Bronchial epithelial cell (primary cell): ENCODE measurements around the gene BLTP3A. TPM values are rescaled to one million over a fixed set of nuclear protein-coding genes. Genes with fewer than 3 reads are reported as not detected.
"Not testable (repeated sequence)": the region's sequence is repeated elsewhere in the genome, so short reads cannot be mapped to it uniquely, and the experiment has no call there.

Experiments
- DNase-seq: peaks from one replicate; pipeline ENCODE4 v3.0.0-alpha.2; 2010; ENCODE audit warnings: low read depth
- FAIRE-seq: peaks from 2 replicates; lab custom pipeline; 2011; peaks lifted over from hg19 to GRCh38; lab: Jason Lieb, UNC
- H3K27me3 ChIP-seq: 2 replicates; pipeline ENCODE4 v1.5.1; 2011; ENCODE audit warnings: low read length; ENCODE audit not compliant: control insufficient read depth, insufficient read depth
- H3K36me3 ChIP-seq: 2 replicates; pipeline ENCODE4 v1.5.1; 2011; ENCODE audit warnings: low read length; ENCODE audit not compliant: control insufficient read depth, insufficient read depth
- H3K4me3 ChIP-seq: 2 replicates; pipeline ENCODE4 v1.5.1; 2011; ENCODE audit warnings: mild to moderate bottlenecking, low read depth, low read length, control low read depth
- CTCF ChIP-seq: IDR thresholded peaks from 2 replicates; pipeline ENCODE4 v1.5.1; 2011; ENCODE audit warnings: mild to moderate bottlenecking, moderate library complexity, low read length, control low read depth, inconsistent platforms; ENCODE audit not compliant: insufficient read depth, severe bottlenecking
- total RNA-seq: library from RNA; depleted of rRNA; stranded (reverse); fragments of >200 nt; gene quantifications from 2 replicates; pipeline ENCODE4 v1.2.1, GENCODE V29; 2014

BLTP3A gene
- total RNA-seq, 1 donor from 2014 or later: 8.2 TPM

- FAIRE-seq (no peak), DNase-seq (no peak)
- TF ChIP-seq CTCF: no peak
- H3K4me3 ChIP-seq: no peak overlapping the region
- no peaks in the 10 kb centered on the region for H3K27me3 ChIP-seq
- no peaks in the 10 kb centered on the region for H3K36me3 ChIP-seq
These were observed 6.2 kb downstream of the BLTP3A start for GRCh38 chr6:34798057-34798456.

- DNase-seq (no peak), FAIRE-seq (no peak)
- no peak overlapping the region for H3K4me3 ChIP-seq
- no peaks in the 10 kb centered on the region for H3K36me3 ChIP-seq
- TF ChIP-seq CTCF: no peak
- H3K27me3 ChIP-seq: no peaks in the 10 kb centered on the region
These were observed 7.7 kb downstream of the BLTP3A start for GRCh38 chr6:34799547-34799946.

GRCh38 chr6:34804543-34804942 is 12.7 kb downstream of the BLTP3A start:
- FAIRE-seq (no peak), DNase-seq (no peak)
- TF ChIP-seq CTCF: no peak
- Histone ChIP-seq H3K27me3 (no peaks in the 10 kb centered on the region), H3K36me3 (no peaks in the 10 kb centered on the region), H3K4me3 (no peak overlapping the region)

GRCh38 chr6:34805074-34805473 is 13.2 kb downstream of the BLTP3A start:
- FAIRE-seq, DNase-seq, H3K27me3 ChIP-seq, H3K36me3 ChIP-seq, H3K4me3 ChIP-seq: not testable (repeated sequence)

GRCh38 chr6:34806738-34807453 is 15.0 kb downstream of the BLTP3A start:
- FAIRE-seq (no peak), DNase-seq (peak; percentile 72)
- H3K4me3 ChIP-seq: no peak overlapping the region
- TF ChIP-seq CTCF: no peak
- H3K27me3 ChIP-seq: no peaks in the 10 kb centered on the region
- no peaks in the 10 kb centered on the region for H3K36me3 ChIP-seq

GRCh38 chr6:34808473-34808872 is 16.6 kb downstream of the BLTP3A start:
- not testable (repeated sequence) for H3K27me3 ChIP-seq, DNase-seq, H3K36me3 ChIP-seq, FAIRE-seq, H3K4me3 ChIP-seq

GRCh38 chr6:34809419-34809818 is 17.5 kb downstream of the BLTP3A start:
- FAIRE-seq, DNase-seq, H3K4me3 ChIP-seq, H3K36me3 ChIP-seq, H3K27me3 ChIP-seq: not testable (repeated sequence)
